Activated CD4-positive, alpha-beta T cell treated with anti-CD3 and anti-CD28 coated beads, Interleukin-2, amount 50 U/mL, for 24 hours (primary cell): ENCODE results near the gene ELOVL4.

ENCODE experiments used
- DNase-seq, 2 donors: peaks; one replicate each; pipeline ENCODE4 v3.0.0-alpha.2; 2020; ENCODE audit warnings: low read depth in 1 of 2, low spot score in 1 of 2

ELOVL4 gene

DNA sequence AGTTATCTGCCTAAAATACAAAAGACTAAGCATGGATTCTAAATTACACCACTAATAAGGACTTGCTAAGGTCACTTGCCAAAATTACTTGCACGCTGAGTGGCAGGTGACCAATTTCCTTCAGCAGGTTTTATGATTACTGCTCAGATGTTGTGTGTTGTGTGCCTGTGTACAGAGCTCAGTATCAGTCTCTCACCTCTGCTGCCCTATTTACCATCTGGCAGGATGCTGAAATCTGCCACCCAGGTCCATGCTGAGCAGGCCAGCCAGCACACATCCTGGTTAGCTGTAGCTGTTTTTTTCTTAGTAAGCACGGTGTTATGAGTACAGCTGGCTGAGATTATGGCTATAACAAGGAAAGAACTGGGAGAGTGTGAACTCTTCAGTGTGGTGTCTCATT, 34.0 kb downstream of the ELOVL4 start:
- DNase-seq, result no peak

DNA sequence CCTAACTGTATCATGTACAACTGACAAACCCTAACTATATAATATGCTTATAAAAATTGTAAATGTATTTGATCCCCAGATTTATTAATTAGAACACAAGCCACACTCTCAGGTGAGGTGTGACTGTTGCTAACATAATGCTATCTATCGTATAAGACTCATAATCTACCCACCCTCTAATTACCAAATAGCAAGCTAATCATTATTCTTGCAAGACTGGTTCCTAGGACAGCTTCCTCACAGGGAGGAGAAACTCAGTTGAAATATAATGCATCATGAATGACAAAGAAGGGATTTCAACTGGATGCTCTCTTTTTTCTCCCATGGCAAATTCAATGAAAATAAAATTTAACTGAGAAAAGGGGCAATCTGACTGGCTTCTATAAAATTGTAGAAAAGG, 35.4 kb downstream of the ELOVL4 start:
- DNase-seq, result no peak

DNA sequence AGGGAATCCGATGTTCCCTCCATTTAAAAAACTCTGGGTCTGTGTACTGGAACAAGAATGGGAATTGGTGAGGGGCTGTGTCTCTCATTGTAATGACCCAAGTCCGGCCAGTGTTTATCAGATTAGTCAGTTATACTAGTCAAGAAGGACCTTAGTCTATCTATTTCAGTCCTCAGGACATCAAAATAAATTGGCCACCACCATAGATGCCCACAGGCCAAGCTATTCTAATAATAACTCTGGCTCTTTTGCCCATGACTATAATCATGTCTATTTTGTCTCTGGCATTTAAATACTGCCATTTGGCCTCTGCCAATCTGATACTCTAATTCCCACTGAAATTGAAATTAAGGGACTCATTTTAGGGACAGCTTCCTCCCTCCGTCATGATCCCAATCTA, 37.8 kb downstream of the ELOVL4 start:
- DNase-seq, result no peak

DNA sequence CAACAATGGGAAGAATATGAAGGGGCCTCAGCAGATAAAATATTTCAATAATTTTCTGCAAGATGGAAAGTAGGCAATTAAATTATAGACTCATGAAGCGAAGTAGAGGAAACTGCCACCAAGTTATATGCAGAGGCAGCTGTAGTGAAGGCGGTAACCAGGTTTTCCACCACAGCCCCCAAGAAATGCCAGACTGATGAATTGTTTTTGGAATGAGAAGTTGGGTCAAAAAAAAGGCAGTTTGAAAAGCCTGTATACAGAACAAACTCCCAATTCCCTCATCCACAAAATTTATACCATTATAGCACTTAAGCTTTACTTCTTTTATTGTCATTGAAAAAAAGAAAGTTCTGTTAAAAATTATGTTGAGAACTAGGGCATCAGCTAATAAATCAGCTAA, 45.3 kb downstream of the ELOVL4 start:
- no peak for DNase-seq

DNA sequence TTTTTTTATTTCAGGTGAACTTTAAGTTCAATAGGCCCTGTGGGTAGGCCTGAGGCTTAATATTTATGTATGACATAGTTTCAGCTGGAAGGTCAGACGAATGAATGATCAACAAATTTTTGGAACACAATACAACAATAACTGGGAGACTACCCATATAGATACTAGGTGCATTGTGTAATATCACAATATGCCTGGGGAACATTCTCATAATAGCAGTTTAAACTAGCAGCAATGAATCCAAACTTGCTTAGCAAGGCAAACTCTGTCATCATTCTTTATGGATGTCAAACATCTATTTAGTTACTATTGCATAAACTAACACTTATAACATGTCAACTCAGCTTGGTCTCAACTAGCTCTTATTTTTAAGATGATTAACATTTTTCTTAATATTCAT, 49.3 kb downstream of the ELOVL4 start:
- no peak for DNase-seq

DNA sequence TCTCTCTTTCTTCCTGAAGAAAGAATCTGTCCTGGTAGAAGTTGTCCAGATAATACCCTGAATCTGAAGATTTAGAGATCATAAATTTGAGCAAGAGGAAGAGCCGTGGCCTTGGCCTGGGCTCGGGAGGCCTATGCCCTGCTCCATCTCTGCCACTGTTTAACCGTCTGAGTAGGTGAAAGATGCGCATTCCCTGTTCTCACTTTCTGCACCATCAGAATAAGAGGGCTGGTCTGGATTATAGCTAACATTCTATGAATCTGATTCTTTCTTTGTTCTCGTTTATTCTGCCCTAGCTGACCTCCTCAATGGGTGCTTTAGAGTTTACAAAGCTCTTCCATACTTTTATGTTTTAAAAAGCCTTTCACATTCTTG, 51.3 kb downstream of the ELOVL4 start:
- no peak for DNase-seq

DNA sequence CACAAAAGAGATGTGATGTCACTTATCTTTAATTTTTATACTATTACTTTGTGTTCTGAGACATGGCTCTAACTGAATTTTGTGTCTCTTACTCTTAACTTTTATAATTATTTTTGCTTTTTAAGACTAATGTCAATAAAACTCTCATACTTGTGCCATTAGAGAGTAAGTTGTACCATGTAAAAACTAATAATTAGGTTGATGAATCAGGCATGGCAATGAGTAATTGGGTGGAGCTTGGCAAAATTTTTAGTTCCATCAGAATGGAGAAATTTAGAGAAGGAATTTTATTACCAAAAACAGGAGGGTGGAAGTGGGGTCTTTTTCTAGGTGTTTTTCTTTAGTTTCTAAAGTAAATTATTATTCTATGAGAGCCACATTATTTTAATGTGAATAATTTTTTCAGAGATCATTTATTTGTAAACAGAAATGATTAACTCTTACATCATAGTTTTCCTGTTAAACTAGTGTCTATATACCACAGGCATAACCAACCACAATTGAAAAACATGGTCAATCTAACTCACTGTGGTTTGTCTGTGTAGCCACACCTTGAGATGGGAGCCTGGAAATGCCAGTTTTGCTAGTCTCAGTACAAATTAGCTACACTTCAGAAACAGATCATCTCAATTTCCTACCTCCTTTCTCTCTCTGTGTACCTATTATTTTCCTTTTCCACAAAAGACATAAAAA, 51.8 kb downstream of the ELOVL4 start:
- DNase-seq, result no peak

DNA sequence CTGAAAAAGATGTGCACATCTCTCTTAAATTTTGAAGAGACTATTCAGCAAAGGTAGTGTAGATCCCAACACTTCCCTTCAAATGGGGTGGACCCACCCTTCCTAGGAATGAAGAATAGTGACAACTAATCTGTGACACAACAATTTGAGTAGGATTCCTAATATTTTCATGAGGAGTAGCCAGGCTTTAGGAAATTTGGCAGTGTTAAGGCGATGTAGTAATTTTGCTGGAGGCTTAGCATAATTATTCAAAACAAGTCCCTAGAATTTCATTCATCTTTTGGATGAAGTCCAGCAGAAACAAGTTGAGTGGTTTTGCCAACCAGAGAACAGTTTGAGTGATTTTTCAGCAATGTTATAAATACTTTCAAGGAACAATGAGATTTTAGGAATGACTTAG, 52.4 kb downstream of the ELOVL4 start:
- DNase-seq, result no peak

DNA sequence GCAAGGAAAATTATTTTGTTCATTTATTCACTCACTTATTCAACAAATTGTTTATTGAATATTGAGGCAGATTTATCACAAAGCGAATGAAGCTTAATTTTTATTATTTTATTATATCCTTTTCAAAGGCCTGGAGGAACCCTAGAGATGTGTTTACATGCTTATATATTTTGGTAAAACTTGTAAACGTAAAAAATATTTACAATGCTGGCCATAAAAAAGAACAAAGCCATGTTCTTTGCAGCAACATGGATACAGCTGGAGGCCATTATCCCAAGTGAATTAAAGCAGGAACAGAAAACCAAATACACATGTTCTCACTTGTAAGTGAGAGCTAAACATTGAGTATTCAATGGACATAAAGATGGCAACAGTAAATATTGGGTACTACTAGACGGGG, 58.8 kb downstream of the ELOVL4 start:
- no peak for DNase-seq

DNA sequence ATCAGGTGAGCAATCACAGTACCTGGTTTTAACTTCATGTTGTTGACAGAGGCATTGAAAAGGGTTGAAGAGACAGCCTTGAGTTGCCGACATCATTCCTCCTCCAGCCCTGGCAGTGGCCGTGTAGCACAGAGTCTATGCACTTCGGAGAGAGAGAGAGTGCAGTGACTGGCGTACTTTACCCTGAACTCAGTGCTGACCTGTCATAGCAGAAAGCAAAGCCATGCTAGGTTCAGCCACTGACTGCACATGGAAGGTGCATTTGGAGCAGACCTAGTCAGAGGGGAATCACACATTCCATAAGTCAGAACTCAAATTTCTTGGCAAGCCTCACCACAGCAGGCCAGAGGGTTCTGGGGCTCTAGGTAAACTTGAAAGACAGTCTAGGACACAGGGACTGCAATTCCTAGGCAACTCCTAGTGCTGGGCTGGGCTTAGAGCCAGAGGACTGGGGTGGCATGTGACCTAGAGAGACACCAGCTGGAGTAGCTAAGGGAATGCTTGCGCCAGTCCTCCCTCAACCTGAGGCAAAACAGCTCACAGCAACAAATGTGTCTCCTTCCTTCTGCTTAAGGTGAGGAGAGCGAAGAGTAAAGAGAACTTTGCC, 69.1 kb downstream of the ELOVL4 start:
- no peak for DNase-seq

DNA sequence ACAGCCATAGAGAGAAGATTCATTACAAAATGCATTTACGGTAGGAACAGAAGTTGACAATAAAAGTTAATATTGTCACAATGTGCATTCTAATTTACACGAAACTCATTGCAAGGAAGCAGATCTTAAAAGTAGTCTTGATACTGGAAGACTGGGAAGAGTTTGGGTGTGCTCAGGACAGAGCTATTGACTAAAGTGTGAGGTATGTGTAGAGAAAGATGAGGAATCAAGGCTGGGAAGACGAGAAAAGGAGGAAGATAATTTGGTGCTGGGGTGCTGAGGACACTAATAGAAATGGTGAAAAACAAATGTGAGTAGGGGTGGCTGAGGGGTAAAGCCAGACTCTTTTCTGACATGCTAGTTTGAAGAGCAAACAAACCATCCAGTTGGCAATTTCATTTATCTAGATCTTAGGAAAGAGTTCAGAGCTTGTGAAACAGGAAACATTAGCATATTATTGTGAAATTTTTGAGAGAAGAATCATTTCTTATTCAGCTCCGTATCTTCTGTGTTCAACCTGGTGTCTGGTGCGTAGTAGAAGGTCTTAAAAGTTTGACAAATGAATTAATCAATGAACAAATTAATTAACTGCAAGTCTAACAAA, 72.7 kb downstream of the ELOVL4 start:
- no peak for DNase-seq

DNA sequence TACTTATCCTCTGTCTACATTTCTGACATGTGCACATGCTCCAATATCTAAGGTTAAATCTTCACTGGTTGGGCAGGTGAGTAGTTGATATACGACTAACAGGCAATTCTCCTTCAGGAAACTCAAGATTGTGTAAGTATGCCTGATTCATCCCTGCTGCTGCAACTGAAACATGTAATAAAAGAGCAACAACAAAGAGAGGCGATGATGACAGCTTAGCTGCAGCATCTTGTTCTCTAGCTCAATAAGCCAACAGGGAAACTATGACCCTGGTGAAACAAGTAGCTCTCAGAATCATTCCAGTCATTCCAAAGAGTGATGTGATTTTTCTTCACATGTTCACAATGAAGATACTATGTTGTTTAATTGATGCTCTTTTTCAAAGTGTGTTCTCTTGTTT, 74.4 kb downstream of the ELOVL4 start:
- DNase-seq, result no peak

DNA sequence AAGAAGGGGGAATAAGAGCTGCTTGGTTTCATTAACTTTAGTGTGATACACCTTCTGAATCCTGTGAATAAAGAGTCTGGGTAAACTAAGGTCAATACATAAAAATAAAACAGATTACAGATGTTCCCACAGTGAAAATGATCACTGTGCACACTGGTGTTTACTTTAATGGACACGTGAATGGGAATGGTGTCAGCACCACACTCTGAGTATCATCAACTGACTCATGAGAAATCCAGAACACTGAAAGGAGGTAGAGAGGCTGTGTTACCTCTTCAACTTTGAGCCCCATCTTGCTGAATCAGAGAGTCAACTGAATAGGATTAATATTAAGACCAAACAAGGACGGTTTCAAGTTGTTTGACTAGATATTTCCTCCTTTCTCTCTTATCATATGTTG, 75.0 kb downstream of the ELOVL4 start:
- DNase-seq, result no peak

DNA sequence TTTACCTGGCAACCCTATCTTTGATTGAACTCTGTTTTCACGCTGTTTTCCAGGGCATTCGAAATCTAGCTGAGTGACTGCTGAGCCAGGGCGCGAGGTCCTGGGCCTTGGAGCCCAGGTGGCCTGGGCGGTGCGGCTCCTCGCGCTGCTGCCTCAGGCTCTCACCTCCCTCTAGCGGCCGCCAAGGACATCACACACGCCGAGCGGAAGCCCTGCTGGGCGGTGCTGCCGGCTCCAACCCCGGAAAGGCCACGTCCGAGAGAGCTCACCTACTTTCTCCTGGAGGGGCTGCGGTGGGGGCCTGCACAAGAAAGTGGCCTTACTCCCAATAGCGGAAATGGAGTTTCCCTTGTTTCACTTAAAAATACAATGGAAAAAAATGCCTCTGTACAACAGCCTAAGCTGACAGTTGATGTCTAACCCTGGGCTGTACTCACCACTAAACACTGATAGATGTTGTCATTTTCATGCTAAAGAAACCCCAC, 77.7 kb downstream of the ELOVL4 start:
- DNase-seq, result peak; percentile 64 to 71

DNA sequence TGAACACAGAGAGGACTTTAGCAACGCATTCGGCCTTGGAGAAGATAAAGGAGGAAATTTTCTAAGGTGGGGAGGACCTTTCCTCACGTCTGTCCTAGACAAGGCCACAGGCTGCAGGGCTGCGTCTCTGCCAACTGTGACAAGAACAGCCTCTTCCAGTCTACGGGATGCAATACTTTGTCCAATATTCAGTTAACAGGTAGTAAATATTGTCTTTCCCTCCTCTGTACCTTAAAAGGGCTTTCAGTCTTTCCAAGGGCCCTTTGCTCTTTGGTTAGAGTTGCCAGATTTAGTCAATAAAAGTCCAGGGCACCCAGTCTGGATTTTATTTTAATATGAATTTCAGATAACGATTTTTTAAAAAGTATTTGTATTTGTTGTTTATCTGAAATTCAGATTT, 78.2 kb downstream of the ELOVL4 start:
- no peak for DNase-seq

DNA sequence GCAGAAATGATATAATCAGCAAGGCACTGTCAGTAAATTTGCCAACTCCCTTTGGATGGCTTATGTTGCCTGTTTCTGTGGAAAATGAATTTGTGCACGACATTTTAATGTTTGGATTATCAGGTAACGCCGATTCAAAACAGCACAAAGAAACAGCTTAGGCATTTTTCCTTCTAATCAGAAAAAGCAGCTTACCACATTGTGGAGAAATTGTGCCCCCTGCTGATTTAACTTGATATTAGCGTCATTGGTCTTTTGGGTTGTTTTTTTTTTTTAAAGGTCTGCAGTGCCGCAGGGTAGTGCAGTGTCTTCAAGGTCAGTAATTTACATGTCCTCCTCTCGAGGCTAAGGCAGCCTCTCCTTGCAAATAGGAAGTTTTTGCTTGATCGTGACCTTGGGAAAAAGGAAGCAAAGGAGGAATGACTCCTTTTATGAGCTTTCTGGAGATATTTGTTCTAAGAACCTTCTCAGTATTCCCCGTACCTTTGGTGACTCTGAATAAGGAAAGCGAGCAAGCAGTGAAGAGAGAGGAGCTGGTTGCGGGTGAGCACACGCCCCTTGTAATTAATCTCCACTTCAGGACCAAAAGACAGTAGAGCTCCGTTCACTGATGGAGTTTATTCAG, 79.1 kb downstream of the ELOVL4 start:
- DNase-seq, result peak in 1 of 2 donors; percentile 15
